ENCODE data around the gene ITGB2. TPM values are rescaled to one million over a fixed set of nuclear protein-coding genes. Genes with fewer than 3 reads are reported as not detected.

Gene ITGB2
- total and polyA plus RNA-seq, 12 donors: 6.3 to 249 (median 98.9) TPM

- Histone ChIP-seq H3K27ac (peak overlapping the region in 1 of 5 donors; percentile 4), H3K27me3 (no peaks in the 10 kb centered on the region), H3K36me3 (replicated peaks in 1 of 2) (no peaks in the 10 kb centered on the region), H3K9me3 (replicated peaks in 1 of 3) (no peaks in the 10 kb centered on the region), H3K4me3 (no peak overlapping the region), H3K4me1 (replicated peaks in 1 of 2) (peaks cover 20 to 46% of the 10 kb centered on the region in 2 donors)
- WGBS, 4 donors: 84 to 91% (median 88%) methylated on average over 12 of the region's 12 CpGs
- TF ChIP-seq POLR2A (IDR thresholded peaks at IDR 0.05) (no peak), CTCF (IDR thresholded peaks at IDR 0.05) (no peak)
- DNase-seq: no peak
- intact Hi-C loops (cut with DNase I): no loop called here
These were observed 43.7 kb downstream of the ITGB2 start for GRCh38 chr21:44876849-44877575.

- H3K27ac ChIP-seq: peak overlapping the region in 3 of 5 donors; percentile 81 to 91 (median 89)
- no peaks in the 10 kb centered on the region for H3K27me3 ChIP-seq
- TF ChIP-seq CTCF (IDR thresholded peaks at IDR 0.05): peak in 2 of 6 experiments; percentile 9 to 14
- no peak for TF ChIP-seq POLR2A (IDR thresholded peaks at IDR 0.05)
- DNase-seq: peak in 1 of 7 donors; percentile 31
- H3K9me3 ChIP-seq (replicated peaks in 1 of 3): no peaks in the 10 kb centered on the region
- intact Hi-C loops (cut with DNase I): no loop called here
- peak overlapping the region in 2 of 4 donors; percentile 7 to 99 for H3K4me3 ChIP-seq
- H3K4me1 ChIP-seq (replicated peaks in 1 of 2): peaks cover 29 to 54% of the 10 kb centered on the region in 2 donors
- H3K36me3 ChIP-seq (replicated peaks in 1 of 2): no peaks in the 10 kb centered on the region
- 18 to 35% (median 21%) methylated on average over 6 of the region's 6 CpGs for WGBS, 4 donors
These were observed 45.4 kb downstream of the ITGB2 start for GRCh38 chr21:44875316-44875700.

- TF ChIP-seq POLR2A (IDR thresholded peaks at IDR 0.05) (peak in 1 of 2 donors; percentile 9), CTCF (IDR thresholded peaks at IDR 0.05) (no peak)
- Histone ChIP-seq H3K27me3 (no peaks in the 10 kb centered on the region), H3K27ac (peak overlapping the region; percentile 54 to 91 (median 81)), H3K36me3 (replicated peaks in 1 of 2) (no peaks in the 10 kb centered on the region), H3K4me1 (replicated peaks in 1 of 2) (peaks cover 35 to 56% of the 10 kb centered on the region in 2 donors), H3K4me3 (peak overlapping the region in 2 of 4 donors; percentile 75 to 99), H3K9me3 (replicated peaks in 1 of 3) (no peaks in the 10 kb centered on the region)
- intact Hi-C loops (cut with DNase I): loop anchor here in 1 of 2 donors (5.0 kb wide), 1 partner anchor 57 kb away; the partner anchor contains the start of gene SUMO3
- 10 to 41% (median 30%) methylated on average over 21 to 49 of the region's 49 CpGs for WGBS, 4 donors
- DNase-seq: peak; percentile 49 to 80 (median 67)
These were observed 46.0 kb downstream of the ITGB2 start for GRCh38 chr21:44874497-44875315.

GRCh38 chr21:44874240-44874496, 46.5 kb downstream of the ITGB2 start:
- intact Hi-C loops (cut with DNase I): loop anchor here in 1 of 2 donors (5.0 kb wide), 1 partner anchor 57 kb away; the partner anchor contains the start of gene SUMO3
- no peaks in the 10 kb centered on the region for H3K9me3 ChIP-seq (replicated peaks in 1 of 3)
- peak overlapping the region; percentile 54 to 91 (median 81) for H3K27ac ChIP-seq
- DNase-seq: no peak
- no peak for TF ChIP-seq CTCF (IDR thresholded peaks at IDR 0.05)
- no peak for TF ChIP-seq POLR2A (IDR thresholded peaks at IDR 0.05)
- H3K4me1 ChIP-seq (replicated peaks in 1 of 2): peaks cover 40 to 56% of the 10 kb centered on the region in 2 donors
- peak overlapping the region in 2 of 4 donors; percentile 75 to 99 for H3K4me3 ChIP-seq
- 9 to 30% (median 18%) methylated on average over 14 to 20 of the region's 20 CpGs for WGBS, 4 donors
- no peaks in the 10 kb centered on the region for H3K27me3 ChIP-seq
- no peaks in the 10 kb centered on the region for H3K36me3 ChIP-seq (replicated peaks in 1 of 2)
